ENCODE results near the gene CLDN4. TPM values are rescaled to one million over a fixed set of nuclear protein-coding genes. Genes with fewer than 3 reads are reported as not detected.

Gene CLDN4
- total RNA-seq, 1 donor from 2014 or later, result 0.21 TPM

GRCh38 chr7:73879977-73880681, 49.3 kb downstream of the CLDN4 start:
- peak in 1 of 2 donors; percentile 88 for DNase-seq (ENCODE audit: low spot score in 2 of 2)
- Histone ChIP-seq H3K4me1 (peaks cover 28 to 38% of the 10 kb centered on the region in 2 donors), H3K9me3 (no peaks in the 10 kb centered on the region), H3K27me3 (no peaks in the 10 kb centered on the region), H3K36me3 (no peaks in the 10 kb centered on the region), H3K4me3 (peak overlapping the region in 1 of 2 donors; percentile 18), H3K27ac (peak overlapping the region; percentile 90 to 91)
- intact Hi-C loops (cut with DNase I), result no loop called here
- TF ChIP-seq CTCF (IDR thresholded peaks at IDR 0.05), result no peak

GRCh38 chr7:73880755-73881328, 50.0 kb downstream of the CLDN4 start:
- no peak for TF ChIP-seq CTCF (IDR thresholded peaks at IDR 0.05)
- Histone ChIP-seq H3K4me1 (peaks cover 28 to 38% of the 10 kb centered on the region in 2 donors), H3K9me3 (no peaks in the 10 kb centered on the region), H3K4me3 (peak overlapping the region in 1 of 2 donors; percentile 18), H3K27ac (peak overlapping the region; percentile 90 to 91), H3K27me3 (no peaks in the 10 kb centered on the region), H3K36me3 (no peaks in the 10 kb centered on the region)
- intact Hi-C loops (cut with DNase I), result no loop called here
- no peak for DNase-seq (ENCODE audit: low spot score in 2 of 2)

- Histone ChIP-seq H3K4me3 (peak overlapping the region in 1 of 2 donors; percentile 18), H3K27ac (peak overlapping the region; percentile 90 to 91), H3K9me3 (no peaks in the 10 kb centered on the region), H3K4me1 (peaks cover 32 to 42% of the 10 kb centered on the region in 2 donors), H3K36me3 (no peaks in the 10 kb centered on the region), H3K27me3 (no peaks in the 10 kb centered on the region)
- peak in 1 of 2 donors; percentile 61 for DNase-seq (ENCODE audit: low spot score in 2 of 2)
- intact Hi-C loops (cut with DNase I), result no loop called here
- TF ChIP-seq CTCF (IDR thresholded peaks at IDR 0.05), result no peak
Measured at GRCh38 chr7:73881352-73882046, 50.7 kb downstream of the CLDN4 start.

GRCh38 chr7:73882047-73882402, 51.2 kb downstream of the CLDN4 start:
- Histone ChIP-seq H3K27me3 (no peaks in the 10 kb centered on the region), H3K4me3 (no peak overlapping the region), H3K9me3 (no peaks in the 10 kb centered on the region), H3K27ac (peak overlapping the region; percentile 90 to 91), H3K4me1 (peaks cover 35 to 43% of the 10 kb centered on the region in 2 donors), H3K36me3 (no peaks in the 10 kb centered on the region)
- TF ChIP-seq CTCF (IDR thresholded peaks at IDR 0.05), result no peak
- intact Hi-C loops (cut with DNase I), result no loop called here
- DNase-seq (ENCODE audit: low spot score in 2 of 2), result no peak

Other genes starting within 250 kb of the CLDN4 start
- gene MLXIPL, start 206.5 kb upstream of the CLDN4 start, total RNA-seq, result 297 TPM
- 1.3 TPM for gene VPS37D, start 163.2 kb upstream of the CLDN4 start, total RNA-seq
- 16.0 TPM for gene DNAJC30, start 147.5 kb upstream of the CLDN4 start, total RNA-seq
- 5.6 TPM for gene BUD23, start 147.4 kb upstream of the CLDN4 start, total RNA-seq
- gene STX1A, start 111.3 kb upstream of the CLDN4 start, total RNA-seq, result 13.1 TPM
- gene ABHD11, start 92.2 kb upstream of the CLDN4 start, total RNA-seq, result 55.7 TPM
- gene CLDN3, start 60.7 kb upstream of the CLDN4 start, total RNA-seq, result not detected
- not detected for gene METTL27, start 11.5 kb downstream of the CLDN4 start, total RNA-seq
- not detected for gene TMEM270, start 30.2 kb downstream of the CLDN4 start, total RNA-seq
- gene ELN, start 197.2 kb downstream of the CLDN4 start, total RNA-seq, result 395 TPM

Data from ascending aorta (tissue), 2 donors.